ENCODE results near the gene TNFSF18.

TNFSF18 gene

DNA sequence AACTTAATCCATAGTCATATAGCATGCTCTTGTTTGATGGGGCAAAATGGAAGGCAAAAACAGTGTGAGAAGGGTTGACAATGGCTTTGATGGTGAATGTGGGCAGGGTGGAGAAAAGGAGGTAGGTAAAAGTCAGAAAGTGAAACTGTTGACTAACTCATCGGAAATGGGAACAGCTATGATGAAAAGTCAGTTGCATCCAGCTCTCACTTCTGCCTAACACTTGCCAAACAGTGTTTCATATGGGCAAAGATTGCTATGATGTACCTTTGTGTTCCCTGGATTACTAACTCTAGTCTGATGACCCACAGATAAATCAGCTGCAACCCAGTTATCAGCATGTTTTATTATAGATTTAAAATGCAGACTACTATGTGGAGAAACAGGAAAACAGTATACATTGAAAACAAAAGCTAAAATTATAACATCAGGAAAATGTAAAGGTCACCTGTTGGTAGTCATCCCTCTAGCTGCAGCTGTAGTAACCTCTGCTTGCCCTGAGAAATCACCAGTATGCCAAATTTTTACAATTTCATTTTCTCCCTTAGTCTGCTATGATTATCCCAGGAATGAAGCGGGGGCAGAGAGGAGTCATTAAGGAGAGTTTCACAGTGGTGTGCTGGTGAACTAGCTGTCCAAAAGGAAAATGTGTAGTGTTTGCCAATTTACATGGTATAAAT lies 11.7 kb downstream of the TNFSF18 start (continued):
- no peak for TF ChIP-seq ZNF830 (tag by site-specific recombination; IDR thresholded peaks at IDR 0.05; ENCODE audit: low read depth)
- TF ChIP-seq ZNF223 (tag by site-specific recombination; IDR thresholded peaks at IDR 0.05): no peak
- no peak for TF ChIP-seq ZNF791 (tag by site-specific recombination; IDR thresholded peaks at IDR 0.05)
- no peak for TF ChIP-seq ZNF639 (tag by site-specific recombination; IDR thresholded peaks at IDR 0.05)
- TF ChIP-seq YY1 (tag by site-specific recombination; IDR thresholded peaks at IDR 0.05): no peak
- TF ChIP-seq, protein P1, sequence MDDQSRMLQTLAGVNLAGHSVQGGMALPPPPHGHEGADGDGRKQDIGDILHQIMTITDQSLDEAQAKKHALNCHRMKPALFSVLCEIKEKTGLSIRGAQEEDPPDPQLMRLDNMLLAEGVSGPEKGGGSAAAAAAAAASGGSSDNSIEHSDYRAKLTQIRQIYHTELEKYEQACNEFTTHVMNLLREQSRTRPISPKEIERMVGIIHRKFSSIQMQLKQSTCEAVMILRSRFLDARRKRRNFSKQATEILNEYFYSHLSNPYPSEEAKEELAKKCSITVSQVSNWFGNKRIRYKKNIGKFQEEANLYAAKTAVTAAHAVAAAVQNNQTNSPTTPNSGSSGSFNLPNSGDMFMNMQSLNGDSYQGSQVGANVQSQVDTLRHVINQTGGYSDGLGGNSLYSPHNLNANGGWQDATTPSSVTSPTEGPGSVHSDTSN (CRISPR knock-in tag; IDR thresholded peaks at IDR 0.05): no peak
- TF ChIP-seq ZNF664 (tag by site-specific recombination; IDR thresholded peaks at IDR 0.05): no peak
- no peak for TF ChIP-seq SP3 (tag by site-specific recombination; IDR thresholded peaks at IDR 0.05)
- TF ChIP-seq ZNF610 (tag by site-specific recombination; IDR thresholded peaks at IDR 0.05; ENCODE audit: borderline replicate concordance): no peak

DNA sequence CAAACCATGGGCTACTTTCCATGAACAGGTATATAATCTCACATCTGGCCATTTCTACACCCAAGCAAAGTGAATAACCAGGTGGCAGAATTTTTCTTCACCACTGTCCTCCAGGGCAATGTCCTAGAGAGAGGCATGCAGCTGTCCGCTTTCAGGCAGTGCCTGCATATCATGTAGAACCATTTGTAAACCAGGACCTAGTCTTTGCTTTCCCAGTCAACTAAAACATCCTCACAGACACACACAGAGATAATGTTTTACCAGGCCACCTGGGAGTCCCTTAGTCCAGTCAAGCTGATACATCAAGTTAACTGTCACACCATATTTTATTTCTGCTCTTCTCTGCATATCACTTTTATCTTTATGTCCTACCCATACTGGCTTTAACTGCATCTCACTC lies 26.2 kb downstream of the TNFSF18 start:
- Histone ChIP-seq H3K9me3 (ENCODE audit: control insufficient read depth, insufficient read depth, low read depth, low read length) (no peaks in the 10 kb centered on the region), H3K4me3 (ENCODE audit: low read depth, low read length) (no peak overlapping the region), H3K36me3 (ENCODE audit: control insufficient read depth in 2 of 2, insufficient read depth in 1 of 2, low read length in 2 of 2) (no peaks in the 10 kb centered on the region), H3K27ac (ENCODE audit: extremely low read depth, low read depth, low read length) (no peak overlapping the region), H3K4me1 (ENCODE audit: control insufficient read depth, insufficient read depth, low read length) (no peaks in the 10 kb centered on the region)
- CTCF ChIA-PET: no interaction called here
- TF ChIP-seq ZNF624 (tag by site-specific recombination; IDR thresholded peaks at IDR 0.05) (no peak), ZBTB49 (tag by site-specific recombination; IDR thresholded peaks at IDR 0.05; ENCODE audit: low read depth) (no peak), KLF9 (tag by site-specific recombination; IDR thresholded peaks at IDR 0.05; ENCODE audit: low read depth) (no peak), SALL2 (tag by site-specific recombination; IDR thresholded peaks at IDR 0.05; ENCODE audit: borderline replicate concordance) (no peak), FEZF1 (tag by site-specific recombination; IDR thresholded peaks at IDR 0.05) (no peak), ZNF266 (tag by site-specific recombination; IDR thresholded peaks at IDR 0.05; ENCODE audit: low read depth) (no peak), ZNF777 (tag by site-specific recombination; IDR thresholded peaks at IDR 0.05; ENCODE audit: borderline replicate concordance) (no peak), SP3 (tag by site-specific recombination; IDR thresholded peaks at IDR 0.05) (no peak), ZNF132 (tag by site-specific recombination; IDR thresholded peaks at IDR 0.05; ENCODE audit: borderline replicate concordance) (no peak), PRDM4 (tag by site-specific recombination; IDR thresholded peaks at IDR 0.05) (no peak), KLF7 (tag by site-specific recombination; IDR thresholded peaks at IDR 0.05; ENCODE audit: borderline replicate concordance) (no peak), ZNF16 (tag by site-specific recombination; IDR thresholded peaks at IDR 0.05; ENCODE audit: low read depth) (no peak), ZNF837 (tag by site-specific recombination; IDR thresholded peaks at IDR 0.05) (no peak), ZNF776 (tag by site-specific recombination; IDR thresholded peaks at IDR 0.05; ENCODE audit: borderline replicate concordance) (no peak), ZNF223 (tag by site-specific recombination; IDR thresholded peaks at IDR 0.05) (no peak), ZNF350 (tag by site-specific recombination; IDR thresholded peaks at IDR 0.05) (no peak), SETDB1 (IDR thresholded peaks at IDR 0.05; ENCODE audit: insufficient read length, low read length) (no peak)
- TF ChIP-seq, protein P2, sequence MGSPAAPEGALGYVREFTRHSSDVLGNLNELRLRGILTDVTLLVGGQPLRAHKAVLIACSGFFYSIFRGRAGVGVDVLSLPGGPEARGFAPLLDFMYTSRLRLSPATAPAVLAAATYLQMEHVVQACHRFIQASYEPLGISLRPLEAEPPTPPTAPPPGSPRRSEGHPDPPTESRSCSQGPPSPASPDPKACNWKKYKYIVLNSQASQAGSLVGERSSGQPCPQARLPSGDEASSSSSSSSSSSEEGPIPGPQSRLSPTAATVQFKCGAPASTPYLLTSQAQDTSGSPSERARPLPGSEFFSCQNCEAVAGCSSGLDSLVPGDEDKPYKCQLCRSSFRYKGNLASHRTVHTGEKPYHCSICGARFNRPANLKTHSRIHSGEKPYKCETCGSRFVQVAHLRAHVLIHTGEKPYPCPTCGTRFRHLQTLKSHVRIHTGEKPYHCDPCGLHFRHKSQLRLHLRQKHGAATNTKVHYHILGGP (tag by site-specific recombination; IDR thresholded peaks at IDR 0.05): no peak
- POLR2A ChIA-PET: no interaction called here

Data from HEK293 (cell line).